Activated naive CD8-positive, alpha-beta T cell treated with anti-CD3 and anti-CD28 coated beads, Interleukin-2, amount 50 U/mL, for 16 hours (primary cell): Measurements from ENCODE around the gene AATF.

Experiments
- DNase-seq: peaks from one replicate; pipeline ENCODE4 v3.0.0-alpha.2; 2020; ENCODE audit warnings: low read depth, low spot score

Gene AATF

GRCh38 chr17:37081287-37081686 lies 132.5 kb downstream of the AATF start:
- no peak for DNase-seq

DNA sequence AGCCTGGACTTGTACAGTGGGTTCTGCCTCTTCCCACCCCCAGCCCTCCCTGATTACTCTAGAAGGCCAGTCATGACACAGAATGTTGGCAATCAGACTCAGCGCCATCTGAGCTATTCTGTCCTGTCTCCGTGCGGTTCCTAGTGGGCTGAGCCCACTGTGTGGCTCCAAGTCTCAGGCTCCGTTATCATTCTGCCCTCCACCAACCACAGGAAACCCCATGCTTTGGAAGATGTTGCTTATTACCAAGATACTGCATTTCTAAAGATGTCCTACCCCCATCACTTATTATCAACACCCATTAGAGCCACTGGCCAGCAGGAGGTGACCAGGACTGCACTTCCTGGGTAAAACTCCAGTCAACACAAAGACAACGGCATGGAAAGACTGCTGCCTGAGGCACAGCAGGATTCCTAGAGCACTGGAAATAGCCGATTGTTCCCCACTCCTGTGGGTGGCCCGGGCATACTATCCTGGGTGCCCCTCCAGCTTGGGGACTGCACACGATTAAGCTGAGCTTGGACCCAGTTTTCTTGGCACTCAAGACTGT lies 133.6 kb downstream of the AATF start:
- no peak for DNase-seq

DNA sequence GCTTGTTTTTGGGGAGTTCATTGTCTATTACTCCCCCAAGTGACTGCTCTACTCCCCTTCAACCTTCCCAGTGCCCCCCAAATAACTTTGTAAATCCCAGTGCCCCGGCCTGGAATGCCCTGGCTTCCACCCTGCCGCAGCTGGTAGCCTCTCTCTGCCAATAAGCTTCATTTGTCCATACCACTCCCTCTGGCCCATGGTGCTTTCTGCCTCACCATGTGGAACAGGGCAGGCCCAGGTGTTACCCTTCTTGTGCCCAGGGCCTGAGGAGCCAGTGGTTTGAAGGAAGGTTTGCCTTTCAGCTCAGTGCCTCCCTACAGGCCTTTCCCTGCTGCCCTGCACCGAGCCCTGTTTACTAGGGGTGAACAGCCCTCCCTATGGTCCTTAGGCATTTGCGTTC lies 134.2 kb downstream of the AATF start:
- no peak for DNase-seq

GRCh38 chr17:37083456-37083855 lies 134.7 kb downstream of the AATF start:
- DNase-seq = no peak

- DNase-seq = no peak
Measured at GRCh38 chr17:37084372-37084771, 135.6 kb downstream of the AATF start.

- no peak for DNase-seq
Measured at GRCh38 chr17:37086334-37086733, 137.6 kb downstream of the AATF start.

DNA sequence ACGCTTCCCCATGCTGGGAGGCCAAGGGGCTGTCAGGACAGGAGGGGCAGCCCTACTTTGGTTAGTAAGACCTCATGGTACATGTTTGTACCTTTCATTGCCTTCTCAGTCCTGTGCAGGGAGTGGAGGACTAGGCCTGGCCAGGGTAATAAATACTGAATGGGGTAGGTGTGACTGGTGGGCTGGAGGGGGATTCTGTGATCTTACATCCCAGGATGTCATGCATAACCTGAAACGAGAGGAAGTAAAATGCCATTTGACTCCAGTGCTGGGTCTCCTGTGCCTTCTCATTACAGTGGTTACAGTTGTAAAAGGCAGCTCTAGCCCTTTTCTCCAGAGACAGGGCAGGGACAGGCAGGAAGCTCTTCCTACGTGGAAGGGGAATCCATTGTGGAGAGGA lies 138.2 kb downstream of the AATF start:
- DNase-seq = no peak

GRCh38 chr17:37087683-37088082 lies 138.9 kb downstream of the AATF start:
- DNase-seq = no peak

GRCh38 chr17:37088459-37088858 lies 139.7 kb downstream of the AATF start:
- no peak for DNase-seq

GRCh38 chr17:37088913-37089312 lies 140.2 kb downstream of the AATF start:
- DNase-seq = no peak

DNA sequence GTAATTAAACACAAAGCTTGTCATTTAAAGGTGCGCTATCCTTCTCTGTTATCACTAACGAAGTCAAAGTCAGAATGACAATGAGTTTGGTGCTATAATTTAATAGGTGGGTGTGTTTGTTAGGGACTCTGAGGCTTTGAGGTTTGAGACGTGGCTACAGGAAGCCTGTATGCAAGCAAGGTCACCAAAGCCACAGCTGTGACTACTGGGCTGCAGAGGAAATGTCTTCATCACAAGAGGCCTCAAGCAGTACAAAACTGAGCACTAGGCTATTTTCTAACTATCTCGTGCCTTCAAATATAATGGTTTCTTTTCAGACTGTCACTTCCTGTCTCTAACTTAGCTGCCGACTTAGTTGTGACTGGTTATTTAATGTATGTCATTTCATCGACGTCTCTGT lies 141.2 kb downstream of the AATF start:
- no peak for DNase-seq

GRCh38 chr17:37090941-37091340 lies 142.2 kb downstream of the AATF start:
- no peak for DNase-seq

- DNase-seq = no peak
Measured at GRCh38 chr17:37092071-37092470, 143.3 kb downstream of the AATF start.

DNA sequence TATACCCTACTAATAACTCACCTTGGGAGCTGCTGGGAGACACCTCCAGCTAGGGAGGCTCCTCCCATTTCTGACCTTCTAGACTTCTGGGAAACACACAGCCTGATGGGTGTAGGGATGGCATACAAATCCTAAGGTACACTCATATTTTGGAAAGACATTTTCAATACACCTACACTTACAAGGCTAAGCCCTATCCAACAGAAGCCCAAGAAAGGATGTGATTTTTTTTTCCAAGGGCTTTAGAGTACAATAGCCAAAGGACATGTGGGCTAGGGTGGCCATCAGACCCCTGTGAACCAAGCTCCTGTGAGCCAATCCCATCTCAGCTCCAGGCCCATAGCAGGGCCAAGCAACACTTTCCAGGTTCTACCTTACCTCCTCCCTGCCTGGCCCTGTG lies 143.9 kb downstream of the AATF start:
- DNase-seq = no peak

DNA sequence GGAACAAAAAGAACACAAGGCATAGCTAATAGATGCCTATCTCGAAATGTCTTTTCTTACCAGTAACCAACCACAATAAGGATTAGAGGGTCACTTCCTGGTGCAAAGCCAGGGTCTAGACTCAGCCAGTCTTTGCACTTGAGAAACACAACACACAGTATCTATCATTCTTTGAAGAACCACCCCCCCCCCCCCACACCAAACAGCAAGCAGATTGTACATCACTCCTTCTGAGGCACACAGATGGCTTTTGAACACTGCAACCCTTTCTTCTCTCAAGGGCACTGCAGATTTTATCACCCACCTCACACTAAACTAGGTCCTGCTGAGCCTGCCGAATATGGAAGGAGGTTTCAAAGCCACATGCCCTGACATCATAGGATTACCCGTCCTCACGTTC lies 145.6 kb downstream of the AATF start:
- no peak for DNase-seq

DNA sequence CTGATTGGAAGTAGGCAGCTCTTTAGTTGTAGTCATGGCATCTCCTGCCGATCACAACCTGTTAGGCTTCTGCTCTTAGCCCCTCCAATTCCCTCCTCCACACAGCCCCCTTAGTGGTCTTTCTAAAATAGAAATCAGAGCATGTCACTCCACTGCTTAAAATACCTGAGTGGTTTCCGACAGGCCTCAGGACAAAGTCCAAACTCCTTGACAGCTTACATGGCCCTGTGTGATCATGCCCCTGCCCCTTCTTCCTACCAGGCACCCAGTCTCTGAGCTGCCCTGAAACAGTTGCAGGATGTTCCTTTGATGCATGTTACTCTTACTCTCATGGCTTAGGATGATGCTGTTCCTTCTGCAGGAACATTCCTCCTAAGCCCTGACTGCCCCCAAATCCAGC lies 147.3 kb downstream of the AATF start:
- no peak for DNase-seq

DNA sequence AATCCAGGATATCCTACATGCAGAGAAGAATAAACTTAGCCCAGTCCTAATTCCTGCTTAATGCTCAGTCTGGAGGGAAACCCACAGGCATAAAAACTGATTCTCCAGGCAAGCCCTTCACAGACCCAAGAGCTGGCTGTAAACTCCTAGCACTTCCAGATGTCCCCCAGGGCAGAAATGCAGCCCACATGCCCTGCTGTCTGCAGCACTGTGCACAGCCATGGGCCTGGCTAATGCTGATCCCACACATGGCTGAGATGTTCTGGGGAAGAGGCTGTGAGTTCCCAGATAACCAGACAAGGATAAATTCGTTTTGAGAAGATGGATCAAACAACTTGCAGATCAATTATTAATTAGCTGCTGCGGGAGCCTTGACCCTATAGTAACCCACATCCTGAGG lies 148.4 kb downstream of the AATF start:
- no peak for DNase-seq

DNA sequence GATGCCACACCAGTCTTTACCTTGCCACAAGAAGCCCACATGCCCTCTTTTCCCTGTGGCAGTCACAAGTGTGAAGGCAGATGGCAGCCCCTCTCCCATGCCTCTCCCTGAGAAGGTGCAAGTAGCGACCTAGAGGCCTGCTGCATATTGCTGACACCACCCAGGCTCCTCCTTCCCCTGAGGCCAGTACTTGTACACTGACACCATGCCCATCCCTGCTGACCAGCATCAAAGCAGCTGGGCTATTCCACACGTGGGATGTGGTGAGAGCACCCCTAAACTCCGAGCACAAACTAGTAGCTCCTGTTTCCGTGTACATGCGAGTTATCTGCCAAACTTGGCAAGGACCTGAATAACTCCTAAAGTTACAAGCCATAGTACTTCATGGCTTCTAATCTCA lies 149.4 kb downstream of the AATF start:
- DNase-seq = no peak

- no peak for DNase-seq
Measured at GRCh38 chr17:37098910-37099664, 150.3 kb downstream of the AATF start.

DNA sequence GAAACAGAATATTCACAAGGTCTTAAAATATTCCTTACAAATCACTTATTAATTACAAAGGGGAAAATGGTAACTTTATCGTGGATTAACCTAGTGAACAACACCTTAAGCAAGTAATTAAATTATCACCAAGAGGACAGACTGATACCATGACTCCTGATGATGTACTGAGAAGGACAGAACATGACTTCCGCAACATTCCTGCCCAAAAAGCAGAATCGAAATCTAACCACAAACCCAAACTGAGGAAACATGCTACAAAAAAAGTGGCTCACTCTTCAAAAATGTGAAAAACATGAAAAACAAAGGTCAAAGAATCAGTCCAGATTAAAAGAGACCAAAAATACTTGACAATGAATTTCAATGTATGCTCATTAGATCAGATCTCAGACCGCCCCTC lies 151.5 kb downstream of the AATF start:
- no peak for DNase-seq

DNA sequence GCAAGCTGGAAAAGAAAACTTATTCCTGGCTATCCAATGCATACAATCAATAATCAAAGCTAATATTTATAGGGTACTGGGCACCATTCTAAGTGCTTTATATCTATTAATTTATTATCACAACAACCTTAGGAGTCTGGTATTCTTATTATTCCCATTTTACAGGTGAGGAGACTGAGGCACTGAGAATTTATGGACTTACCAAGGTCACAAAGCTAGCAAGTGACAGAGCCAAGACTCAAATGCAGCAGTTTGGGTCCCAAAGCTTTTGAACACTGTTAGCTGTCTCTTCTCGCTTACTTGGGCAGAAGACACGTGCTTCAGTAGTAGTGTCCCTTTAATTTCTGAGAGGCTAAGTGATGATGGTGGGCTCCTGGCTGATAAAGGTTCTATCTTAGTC lies 152.6 kb downstream of the AATF start:
- no peak for DNase-seq

GRCh38 chr17:37103231-37103630 lies 154.5 kb downstream of the AATF start:
- DNase-seq = no peak

DNA sequence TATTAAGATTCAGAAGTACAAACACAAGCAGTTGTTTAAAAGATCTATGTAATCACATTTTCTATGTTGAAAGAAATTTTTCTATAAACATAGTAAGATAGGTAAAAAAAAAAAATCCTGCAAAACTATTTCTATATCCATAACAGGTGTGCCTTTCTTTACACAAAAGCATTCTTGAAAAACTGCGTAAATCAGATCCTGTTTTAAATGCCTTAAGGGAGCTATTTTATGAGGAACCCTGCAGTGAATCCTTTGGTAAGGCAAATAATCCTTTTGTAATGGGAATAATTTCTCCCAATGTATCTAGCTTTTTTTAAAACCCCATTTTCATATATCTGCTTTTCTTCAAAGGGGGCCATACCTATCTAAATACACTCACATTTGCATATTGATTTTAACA lies 157.3 kb downstream of the AATF start:
- DNase-seq = no peak
